NCI-H82 treated with DMSO at 0.1 percent for 48 hours (cell line): Measurements from ENCODE around the gene SSTR3.

Experiments used
- DNase-seq: peaks from one replicate; lab custom pipeline; 2025; ENCODE audit not compliant: unreplicated experiment; lab: John Stamatoyannopoulos, UW

Gene SSTR3

GRCh38 chr22:37154925-37155712, 57.2 kb downstream of the SSTR3 start:
- DNase-seq = no peak
